Measurements from ENCODE around the gene CFAP157.

- TF ChIP-seq CTCF (conservative IDR thresholded peaks at IDR 0.05) (no peak), EZH2 (IDR thresholded peaks at IDR 0.05; ENCODE audit: low read depth) (no peak)
These were observed 48.4 kb upstream of the CFAP157 start for GRCh38 chr9:127658428-127658827.
